AG09309 (cell line): ENCODE measurements around the gene QPCTL.

ENCODE experiments used
- DNase-seq: peaks from one replicate; pipeline ENCODE4 v3.0.0-alpha.2; 2010; ENCODE audit warnings: low read depth
- H3K4me3 ChIP-seq: 2 replicates; pipeline ENCODE4 v1.5.1; 2011; ENCODE audit warnings: mild to moderate bottlenecking, low read depth, low read length, moderate library complexity; ENCODE audit not compliant: control insufficient read depth
- TF ChIP-seq, protein P1 (sequence below): IDR thresholded peaks from 2 replicates; pipeline ENCODE4 v1.5.1; 2011; ENCODE audit warnings: mild to moderate bottlenecking, low read depth, low read length, inconsistent platforms; ENCODE audit not compliant: insufficient read depth, control insufficient read depth; ENCODE audit errors: missing control alignments

QPCTL gene

DNA sequence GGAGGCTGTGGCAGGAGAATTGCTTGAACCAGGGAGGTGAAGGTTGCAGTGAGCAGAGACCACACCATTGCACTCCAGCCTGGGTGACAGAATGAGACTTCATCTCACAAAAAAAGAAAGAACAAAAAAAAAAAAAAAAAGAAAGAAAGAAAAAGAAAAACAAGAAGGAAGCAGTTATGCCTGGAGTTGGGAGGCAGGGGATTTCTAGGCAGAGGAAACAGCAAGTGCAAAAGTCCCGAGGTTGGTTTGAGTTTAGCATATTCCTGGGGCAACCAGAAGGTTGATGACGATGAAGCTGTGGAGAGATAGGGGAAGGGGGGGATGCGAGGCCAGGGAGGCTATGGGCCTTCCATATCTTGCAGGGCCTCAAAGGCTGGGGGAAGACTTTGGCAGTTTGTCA, 41.7 kb upstream of the QPCTL start:
- no peak overlapping the region for H3K4me3 ChIP-seq
- DNase-seq: no peak
- TF ChIP-seq, protein P1, sequence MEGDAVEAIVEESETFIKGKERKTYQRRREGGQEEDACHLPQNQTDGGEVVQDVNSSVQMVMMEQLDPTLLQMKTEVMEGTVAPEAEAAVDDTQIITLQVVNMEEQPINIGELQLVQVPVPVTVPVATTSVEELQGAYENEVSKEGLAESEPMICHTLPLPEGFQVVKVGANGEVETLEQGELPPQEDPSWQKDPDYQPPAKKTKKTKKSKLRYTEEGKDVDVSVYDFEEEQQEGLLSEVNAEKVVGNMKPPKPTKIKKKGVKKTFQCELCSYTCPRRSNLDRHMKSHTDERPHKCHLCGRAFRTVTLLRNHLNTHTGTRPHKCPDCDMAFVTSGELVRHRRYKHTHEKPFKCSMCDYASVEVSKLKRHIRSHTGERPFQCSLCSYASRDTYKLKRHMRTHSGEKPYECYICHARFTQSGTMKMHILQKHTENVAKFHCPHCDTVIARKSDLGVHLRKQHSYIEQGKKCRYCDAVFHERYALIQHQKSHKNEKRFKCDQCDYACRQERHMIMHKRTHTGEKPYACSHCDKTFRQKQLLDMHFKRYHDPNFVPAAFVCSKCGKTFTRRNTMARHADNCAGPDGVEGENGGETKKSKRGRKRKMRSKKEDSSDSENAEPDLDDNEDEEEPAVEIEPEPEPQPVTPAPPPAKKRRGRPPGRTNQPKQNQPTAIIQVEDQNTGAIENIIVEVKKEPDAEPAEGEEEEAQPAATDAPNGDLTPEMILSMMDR: no peak

DNA sequence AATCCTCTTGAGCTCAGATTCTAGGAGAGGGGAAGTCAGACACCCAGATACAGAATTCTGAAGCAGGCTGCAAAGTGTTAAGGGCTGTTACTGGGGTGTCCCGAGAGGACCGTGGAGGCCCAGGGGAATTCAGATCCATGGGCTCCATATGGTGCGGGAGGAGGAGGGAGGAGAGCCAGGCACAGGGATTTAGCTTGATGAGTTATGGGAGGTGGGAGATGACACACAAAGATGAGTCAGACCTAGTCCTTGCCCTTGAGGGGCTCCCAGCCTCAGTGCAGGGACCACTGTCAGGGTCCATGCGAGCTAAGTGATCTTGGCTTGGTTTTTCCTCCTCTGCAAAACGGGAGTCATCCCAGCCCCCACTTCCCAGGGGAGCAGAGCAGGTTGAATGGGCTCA, 38.8 kb upstream of the QPCTL start:
- TF ChIP-seq, protein P1: no peak
- no peak for DNase-seq
- H3K4me3 ChIP-seq: no peak overlapping the region

DNA sequence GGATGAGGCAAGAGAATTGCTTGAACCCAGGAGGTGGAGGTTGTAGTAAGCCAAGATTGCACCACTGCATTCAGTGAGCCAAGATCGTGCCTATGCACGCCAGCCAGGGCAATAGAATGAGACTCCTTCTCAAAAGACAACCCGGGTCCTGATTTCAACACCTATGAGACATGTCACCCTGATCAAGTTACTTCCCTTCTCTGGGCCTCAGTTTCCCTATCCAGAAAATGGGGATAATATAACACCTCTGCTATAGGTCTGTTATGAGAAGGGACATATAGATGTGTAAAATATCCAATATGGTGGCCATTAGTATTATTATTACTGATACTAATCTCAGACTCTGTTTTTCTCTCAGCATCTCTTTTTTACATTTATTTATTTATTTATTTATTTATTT, 37.4 kb upstream of the QPCTL start:
- no peak overlapping the region for H3K4me3 ChIP-seq
- TF ChIP-seq, protein P1: no peak
- no peak for DNase-seq

DNA sequence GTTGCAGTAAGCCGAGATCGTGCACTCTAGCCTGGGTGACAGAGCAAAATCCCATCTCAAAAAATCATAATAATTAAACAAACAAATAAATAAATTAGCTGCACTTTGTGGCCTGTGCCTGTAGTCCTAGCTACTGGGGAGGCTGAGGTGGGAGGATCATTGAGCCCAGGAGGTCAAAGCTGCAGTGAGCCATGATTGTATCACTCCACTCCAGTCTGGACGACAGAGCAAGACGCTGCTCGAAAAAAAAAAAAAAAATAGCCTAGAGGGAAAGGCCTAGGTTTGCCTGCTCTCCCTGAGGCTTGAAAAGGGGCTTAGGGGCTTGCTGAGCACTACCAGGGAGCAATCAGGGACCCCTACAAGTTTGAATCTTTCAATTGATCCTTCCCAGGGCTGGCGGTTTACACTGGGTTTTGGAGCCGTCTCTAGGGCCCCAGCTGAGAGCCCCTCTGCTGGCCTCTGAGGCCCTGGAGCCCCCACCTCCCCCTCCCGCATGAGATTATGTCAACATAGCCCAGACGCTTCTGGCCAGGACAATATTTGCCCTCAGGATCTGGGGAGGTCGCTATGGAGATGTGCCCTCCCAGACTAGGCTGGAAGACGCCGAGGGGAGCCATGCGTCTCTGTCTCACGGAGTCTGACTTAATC, 34.8 kb upstream of the QPCTL start:
- H3K4me3 ChIP-seq: no peak overlapping the region
- DNase-seq: no peak
- TF ChIP-seq, protein P1: no peak

DNA sequence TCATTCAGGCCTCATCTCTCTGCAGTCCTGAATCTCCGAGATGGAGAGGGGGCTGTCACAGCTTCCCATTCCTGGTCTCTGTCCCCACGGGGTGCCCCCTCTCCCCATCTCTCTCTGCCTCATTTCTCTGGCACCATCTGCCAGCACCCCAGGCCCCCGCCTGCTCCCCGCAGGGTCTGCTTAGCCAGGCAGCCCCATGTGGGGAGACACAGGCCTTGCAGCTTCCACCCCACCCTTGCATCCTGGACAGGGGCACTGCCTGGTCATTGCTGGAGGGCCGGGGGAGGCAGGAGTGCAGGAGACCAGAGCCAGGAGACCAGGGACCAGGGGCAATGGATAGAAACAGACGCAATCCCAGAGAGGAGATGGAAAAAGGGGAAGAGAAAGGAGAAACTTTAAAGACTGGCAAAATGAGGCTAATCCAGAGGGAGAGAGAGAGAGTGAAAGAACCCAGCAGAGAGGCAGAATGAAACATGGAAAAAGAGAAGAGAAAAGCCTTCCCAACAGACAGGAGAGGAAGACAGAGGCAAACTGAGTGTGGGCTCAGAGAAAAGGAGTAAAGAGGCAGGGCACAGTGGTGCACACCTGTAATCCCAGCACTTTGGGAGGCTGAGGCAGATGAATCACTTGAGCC, 33.3 kb upstream of the QPCTL start:
- no peak for DNase-seq
- TF ChIP-seq, protein P1: no peak
- H3K4me3 ChIP-seq: no peak overlapping the region

DNA sequence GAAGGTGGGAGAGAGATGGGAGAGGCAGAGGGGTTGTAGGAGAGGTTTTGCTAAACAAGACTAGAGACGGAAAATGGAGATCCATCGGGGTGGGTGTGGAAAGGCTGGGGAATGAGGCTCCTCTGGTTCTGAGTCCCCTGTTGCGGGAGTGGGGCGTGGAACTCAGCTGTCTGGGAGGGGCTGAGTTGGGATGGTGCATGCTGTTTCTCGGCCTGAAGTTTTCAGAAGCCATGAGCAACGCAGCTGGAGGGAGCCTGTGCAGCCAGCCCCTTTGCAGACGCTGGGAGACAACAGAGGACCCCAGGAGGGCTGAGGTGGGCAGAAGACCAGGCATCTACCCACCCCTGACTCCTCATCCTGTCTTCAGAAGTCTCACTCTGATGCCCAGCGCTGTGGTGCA, 31.8 kb upstream of the QPCTL start:
- TF ChIP-seq, protein P1: no peak
- no peak for DNase-seq
- no peak overlapping the region for H3K4me3 ChIP-seq
